Sigmoid colon (tissue), 4 donors: ENCODE measurements around the gene PCDHA8.

Experiments
- POLR2AphosphoS5 ChIP-seq, 4 donors: sonication (generic); formaldehyde crosslinking; IDR thresholded peaks; one replicate each; pipeline ENCODE4 v1.6.1; 2017; ENCODE audit warnings: antibody characterized with exemption in 4 of 4
- TF ChIP-seq, protein P1 (sequence below), 4 experiments: fragments of 450-650 bp in 3 of 4; fragments of 200-600 bp in 1 of 4; IDR thresholded peaks; one replicate each; pipeline ENCODE4 v1.5.1; 2016 to 2019; ENCODE audit warnings: antibody characterized with exemption in 4 of 4, mild to moderate bottlenecking in 3 of 4, moderate library complexity in 2 of 4

- TF ChIP-seq, protein P1, sequence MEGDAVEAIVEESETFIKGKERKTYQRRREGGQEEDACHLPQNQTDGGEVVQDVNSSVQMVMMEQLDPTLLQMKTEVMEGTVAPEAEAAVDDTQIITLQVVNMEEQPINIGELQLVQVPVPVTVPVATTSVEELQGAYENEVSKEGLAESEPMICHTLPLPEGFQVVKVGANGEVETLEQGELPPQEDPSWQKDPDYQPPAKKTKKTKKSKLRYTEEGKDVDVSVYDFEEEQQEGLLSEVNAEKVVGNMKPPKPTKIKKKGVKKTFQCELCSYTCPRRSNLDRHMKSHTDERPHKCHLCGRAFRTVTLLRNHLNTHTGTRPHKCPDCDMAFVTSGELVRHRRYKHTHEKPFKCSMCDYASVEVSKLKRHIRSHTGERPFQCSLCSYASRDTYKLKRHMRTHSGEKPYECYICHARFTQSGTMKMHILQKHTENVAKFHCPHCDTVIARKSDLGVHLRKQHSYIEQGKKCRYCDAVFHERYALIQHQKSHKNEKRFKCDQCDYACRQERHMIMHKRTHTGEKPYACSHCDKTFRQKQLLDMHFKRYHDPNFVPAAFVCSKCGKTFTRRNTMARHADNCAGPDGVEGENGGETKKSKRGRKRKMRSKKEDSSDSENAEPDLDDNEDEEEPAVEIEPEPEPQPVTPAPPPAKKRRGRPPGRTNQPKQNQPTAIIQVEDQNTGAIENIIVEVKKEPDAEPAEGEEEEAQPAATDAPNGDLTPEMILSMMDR (IDR thresholded peaks at IDR 0.05), result no peak
- TF ChIP-seq POLR2AphosphoS5 (IDR thresholded peaks at IDR 0.05), result no peak
Measured at GRCh38 chr5:140801494-140801841, 39.5 kb upstream of the PCDHA8 start.
